ENCODE data around the gene PLCL2.

Gene PLCL2

DNA sequence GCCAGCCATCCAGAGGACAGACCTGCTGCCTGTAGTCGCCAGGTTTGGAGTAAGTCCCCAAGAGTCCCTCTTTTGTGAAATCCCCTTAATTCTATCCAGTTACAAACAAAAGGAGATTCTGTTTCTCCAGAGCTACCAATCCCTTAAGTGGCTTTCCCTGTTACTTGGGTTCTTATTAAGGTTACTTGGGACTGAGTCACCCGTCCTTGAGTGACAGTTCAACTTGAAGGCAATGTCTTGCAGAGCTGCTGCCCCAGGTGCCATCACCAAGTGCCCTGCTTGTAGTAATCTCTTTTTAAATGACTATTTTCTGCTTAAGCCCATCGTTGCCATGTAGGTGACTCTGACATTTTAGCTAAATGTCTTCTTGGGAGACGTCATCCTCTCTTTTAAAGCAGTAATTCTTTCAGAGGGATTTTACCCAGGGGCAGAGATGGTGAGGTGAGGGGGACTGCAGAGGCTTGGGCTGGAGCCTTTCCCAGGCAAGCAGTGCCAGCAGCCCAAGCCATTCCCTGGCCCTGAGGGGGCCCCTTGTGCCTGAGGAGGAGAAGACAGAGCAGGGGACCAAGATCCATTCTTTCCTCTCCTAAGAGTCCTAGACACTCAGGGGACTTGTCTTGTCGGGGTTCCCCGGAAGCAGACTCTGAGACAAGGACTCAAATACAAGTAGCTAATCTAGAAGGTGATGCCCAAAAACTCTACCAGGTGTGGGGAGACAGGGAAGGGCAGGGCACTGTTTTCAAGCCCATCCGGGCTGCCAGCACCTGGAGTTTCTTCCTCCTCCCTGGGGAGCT is 253.7 kb downstream of the PLCL2 start:
- H3K4me3 ChIP-seq (replicated peaks; ENCODE audit: low read depth, low read length) = no peak overlapping the region
- TF ChIP-seq CTCF (IDR thresholded peaks at IDR 0.05; ENCODE audit: low read depth, low read length, missing control alignments) = no peak
- no peak for DNase-seq (ENCODE audit: extremely low read depth, low read depth)

All from HFF-Myc (cell line).